ENCODE data around the gene CTRB1.

Gene CTRB1

DNA sequence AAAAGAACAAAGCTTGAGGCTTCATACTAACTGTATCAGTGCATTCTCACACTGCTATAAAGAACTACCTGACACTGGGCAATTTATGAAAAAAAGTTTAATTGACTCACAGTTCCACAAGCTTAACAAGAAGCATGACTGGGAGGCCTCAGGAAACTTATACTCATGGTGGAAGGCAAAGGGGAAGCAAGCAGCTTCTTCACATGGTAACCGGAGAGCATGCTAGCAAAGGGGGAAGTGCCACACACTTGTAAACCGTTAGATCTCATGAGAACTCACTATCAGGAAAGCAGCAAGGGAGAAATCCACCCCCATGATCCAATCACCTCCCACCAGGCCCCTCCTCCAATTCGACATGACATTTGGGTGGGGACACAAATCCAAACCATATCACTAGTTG, 37.2 kb upstream of the CTRB1 start:
- Histone ChIP-seq H3K27ac (ENCODE audit: low read depth, low read length, poor library complexity, severe bottlenecking) (no peak overlapping the region), H3F3A (ENCODE audit: insufficient read depth, low read length) (no peaks in the 10 kb centered on the region), H3K4me2 (ENCODE audit: low read length) (no peak overlapping the region), H2AFZ (ENCODE audit: low read length) (no peak overlapping the region), H3K4me1 (ENCODE audit: insufficient read depth, low read length, severe bottlenecking) (no peaks in the 10 kb centered on the region), H3K27me3 (ENCODE audit: insufficient read depth, low read length) (no peaks in the 10 kb centered on the region), H3K9me2 (ENCODE audit: low read depth, low read length) (no peaks in the 10 kb centered on the region), H3K9me3 (ENCODE audit: low read length) (peaks cover 5% of the 10 kb centered on the region; the same call in 1 of the 2 replicates), H3K9ac (ENCODE audit: low read length) (no peak overlapping the region), H4K20me1 (ENCODE audit: insufficient read depth, low read length) (no peaks in the 10 kb centered on the region), H3K79me2 (ENCODE audit: insufficient read depth, low read length) (no peaks in the 10 kb centered on the region), H3K36me3 (ENCODE audit: insufficient read depth, low read length) (no peaks in the 10 kb centered on the region), H3K4me3 (ENCODE audit: low read depth, low read length, poor library complexity, severe bottlenecking) (no peak overlapping the region)
- TF ChIP-seq, protein P1, sequence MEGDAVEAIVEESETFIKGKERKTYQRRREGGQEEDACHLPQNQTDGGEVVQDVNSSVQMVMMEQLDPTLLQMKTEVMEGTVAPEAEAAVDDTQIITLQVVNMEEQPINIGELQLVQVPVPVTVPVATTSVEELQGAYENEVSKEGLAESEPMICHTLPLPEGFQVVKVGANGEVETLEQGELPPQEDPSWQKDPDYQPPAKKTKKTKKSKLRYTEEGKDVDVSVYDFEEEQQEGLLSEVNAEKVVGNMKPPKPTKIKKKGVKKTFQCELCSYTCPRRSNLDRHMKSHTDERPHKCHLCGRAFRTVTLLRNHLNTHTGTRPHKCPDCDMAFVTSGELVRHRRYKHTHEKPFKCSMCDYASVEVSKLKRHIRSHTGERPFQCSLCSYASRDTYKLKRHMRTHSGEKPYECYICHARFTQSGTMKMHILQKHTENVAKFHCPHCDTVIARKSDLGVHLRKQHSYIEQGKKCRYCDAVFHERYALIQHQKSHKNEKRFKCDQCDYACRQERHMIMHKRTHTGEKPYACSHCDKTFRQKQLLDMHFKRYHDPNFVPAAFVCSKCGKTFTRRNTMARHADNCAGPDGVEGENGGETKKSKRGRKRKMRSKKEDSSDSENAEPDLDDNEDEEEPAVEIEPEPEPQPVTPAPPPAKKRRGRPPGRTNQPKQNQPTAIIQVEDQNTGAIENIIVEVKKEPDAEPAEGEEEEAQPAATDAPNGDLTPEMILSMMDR (IDR thresholded peaks at IDR 0.05; ENCODE audit: low read length) = no peak
- TF ChIP-seq EZH2 (IDR thresholded peaks at IDR 0.05; ENCODE audit: borderline replicate concordance, low read length) = no peak

DNA sequence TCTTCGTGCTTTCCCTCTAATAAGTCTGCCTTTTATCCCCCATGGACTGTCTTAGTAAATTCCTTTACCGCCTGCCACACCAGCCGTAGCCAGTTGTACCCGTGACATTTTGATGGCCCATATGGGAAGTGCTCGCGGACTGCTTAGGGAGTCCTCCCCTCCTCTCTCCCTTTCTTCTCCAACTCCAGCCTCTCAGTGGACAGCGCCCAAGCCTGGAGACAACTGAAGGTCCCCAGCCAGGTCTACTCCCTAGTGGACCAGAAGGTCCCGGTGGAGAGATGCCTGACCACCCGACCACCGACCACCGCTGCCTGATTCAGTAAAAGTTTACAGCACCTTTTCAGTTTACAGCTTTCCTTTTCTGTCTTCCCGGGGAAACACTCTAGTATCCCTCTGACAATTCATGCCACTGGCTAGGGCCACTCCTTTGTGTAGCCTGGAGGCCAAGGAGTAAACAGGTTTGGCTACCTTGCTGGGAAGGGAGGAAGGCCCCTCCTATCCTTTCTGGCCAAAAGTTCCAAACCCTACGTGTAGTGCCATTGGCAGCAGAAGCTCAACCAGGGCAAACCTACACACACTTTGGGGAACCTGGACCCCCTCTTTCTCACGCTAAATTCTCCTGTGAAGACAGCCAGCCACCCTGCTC, 29.8 kb upstream of the CTRB1 start:
- Histone ChIP-seq H3F3A (ENCODE audit: insufficient read depth, low read length) (no peaks in the 10 kb centered on the region), H3K9ac (ENCODE audit: low read length) (no peak overlapping the region), H2AFZ (ENCODE audit: low read length) (no peak overlapping the region), H3K4me3 (ENCODE audit: low read depth, low read length, poor library complexity, severe bottlenecking) (no peak overlapping the region), H3K79me2 (ENCODE audit: insufficient read depth, low read length) (no peaks in the 10 kb centered on the region), H3K27ac (ENCODE audit: low read depth, low read length, poor library complexity, severe bottlenecking) (no peak overlapping the region), H3K36me3 (ENCODE audit: insufficient read depth, low read length) (no peaks in the 10 kb centered on the region), H3K27me3 (ENCODE audit: insufficient read depth, low read length) (peaks cover 4% of the 10 kb centered on the region; the same call in 1 of the 2 replicates), H3K4me2 (ENCODE audit: low read length) (no peak overlapping the region), H3K9me3 (ENCODE audit: low read length) (no peaks in the 10 kb centered on the region), H4K20me1 (ENCODE audit: insufficient read depth, low read length) (no peaks in the 10 kb centered on the region), H3K9me2 (ENCODE audit: low read depth, low read length) (no peaks in the 10 kb centered on the region), H3K4me1 (ENCODE audit: insufficient read depth, low read length, severe bottlenecking) (no peaks in the 10 kb centered on the region)
- TF ChIP-seq, protein P1 (IDR thresholded peaks at IDR 0.05; ENCODE audit: low read length) = no peak
- no peak for TF ChIP-seq EZH2 (IDR thresholded peaks at IDR 0.05; ENCODE audit: borderline replicate concordance, low read length)

DNA sequence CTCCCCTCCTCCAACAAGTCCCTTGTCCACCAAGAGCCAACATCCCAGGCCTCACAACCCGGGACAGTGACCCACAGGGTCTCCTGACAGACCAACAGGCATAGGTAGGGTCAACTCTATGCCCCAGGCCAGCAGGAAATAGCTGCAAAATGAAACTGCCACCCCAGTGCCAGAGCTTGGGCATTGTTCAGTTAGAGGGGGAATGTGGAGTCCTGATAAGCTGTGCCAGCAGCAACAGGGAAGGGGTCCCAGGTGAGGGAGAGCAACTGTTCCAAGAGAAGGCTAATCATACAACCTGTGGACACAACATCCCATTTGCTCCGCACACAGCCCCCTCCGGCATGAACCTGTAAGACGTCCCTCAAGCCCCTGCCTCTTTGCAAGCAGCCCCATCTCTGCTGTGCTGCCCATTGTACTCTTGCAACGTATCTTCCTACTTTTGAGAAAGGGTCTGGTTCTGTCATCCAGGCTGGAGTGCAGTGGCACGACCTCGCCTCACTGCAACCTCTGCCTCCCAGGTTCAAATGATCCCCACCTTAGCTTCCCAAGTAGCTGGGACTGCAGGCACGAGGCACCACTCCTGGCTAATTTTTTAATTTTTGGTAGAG, 29.0 kb upstream of the CTRB1 start:
- Histone ChIP-seq H3K4me3 (ENCODE audit: low read depth, low read length, poor library complexity, severe bottlenecking) (no peak overlapping the region), H3K4me1 (ENCODE audit: insufficient read depth, low read length, severe bottlenecking) (no peaks in the 10 kb centered on the region)

More for the DNA sequence above, 29.0 kb upstream of the CTRB1 start:
- H3K9me2 ChIP-seq (ENCODE audit: low read depth, low read length) = no peaks in the 10 kb centered on the region
- no peak overlapping the region for H3K27ac ChIP-seq (ENCODE audit: low read depth, low read length, poor library complexity, severe bottlenecking)
- H3K27me3 ChIP-seq (ENCODE audit: insufficient read depth, low read length) = peaks cover 4% of the 10 kb centered on the region; the same call in 1 of the 2 replicates
- no peaks in the 10 kb centered on the region for H3F3A ChIP-seq (ENCODE audit: insufficient read depth, low read length)
- H4K20me1 ChIP-seq (ENCODE audit: insufficient read depth, low read length) = no peaks in the 10 kb centered on the region
- H3K36me3 ChIP-seq (ENCODE audit: insufficient read depth, low read length) = no peaks in the 10 kb centered on the region
- no peak overlapping the region for H3K9ac ChIP-seq (ENCODE audit: low read length)
- no peak overlapping the region for H2AFZ ChIP-seq (ENCODE audit: low read length)
- TF ChIP-seq EZH2 (IDR thresholded peaks at IDR 0.05; ENCODE audit: borderline replicate concordance, low read length) = no peak
- TF ChIP-seq, protein P1 (IDR thresholded peaks at IDR 0.05; ENCODE audit: low read length) = no peak
- H3K79me2 ChIP-seq (ENCODE audit: insufficient read depth, low read length) = no peaks in the 10 kb centered on the region
- H3K9me3 ChIP-seq (ENCODE audit: low read length) = no peaks in the 10 kb centered on the region
- H3K4me2 ChIP-seq (ENCODE audit: low read length) = no peak overlapping the region
